Islet of Langerhans (tissue), 1 donor: Measurements from ENCODE around the gene CD58.
"Not testable (repeated sequence)": the region's sequence is repeated elsewhere in the genome, so short reads cannot be mapped to it uniquely, and the experiment has no call there.

Experiments
- FAIRE-seq: peaks from one replicate; lab custom pipeline; 2011; peaks lifted over from hg19 to GRCh38; lab: Jason Lieb, UNC

CD58 gene

DNA sequence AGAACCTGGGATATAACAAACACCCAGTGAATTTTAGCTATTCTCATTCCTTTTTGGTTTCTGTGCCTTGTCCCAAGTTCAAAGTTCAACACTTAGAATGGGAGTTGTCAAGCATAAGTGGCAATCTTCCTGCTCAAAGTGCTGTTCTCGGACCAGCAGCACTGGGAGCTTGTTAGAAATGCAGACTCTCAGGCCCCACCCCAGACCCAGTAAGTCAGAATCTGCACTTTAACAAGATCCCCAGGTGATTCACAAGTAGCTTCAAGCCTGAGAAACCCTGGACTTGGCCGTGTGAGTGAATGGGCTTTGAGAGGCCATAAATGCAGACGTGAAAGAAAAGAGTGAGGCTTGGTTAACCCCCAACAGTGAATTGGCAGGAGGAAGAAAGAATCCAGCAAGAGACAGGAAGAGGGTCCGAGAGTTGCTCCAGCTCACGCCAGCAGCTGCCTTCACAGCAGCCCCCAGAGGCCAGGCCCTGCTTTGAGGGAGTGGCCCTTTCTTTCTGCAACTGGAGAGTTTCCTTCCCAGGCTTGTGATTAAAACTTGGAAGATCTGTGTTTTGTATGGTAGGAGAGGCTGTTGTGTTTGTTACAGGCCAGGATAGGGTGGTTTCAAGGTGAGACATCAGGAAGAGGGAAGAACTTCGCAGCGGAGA is 21.3 kb upstream of the CD58 start:
- not testable (repeated sequence) for FAIRE-seq

DNA sequence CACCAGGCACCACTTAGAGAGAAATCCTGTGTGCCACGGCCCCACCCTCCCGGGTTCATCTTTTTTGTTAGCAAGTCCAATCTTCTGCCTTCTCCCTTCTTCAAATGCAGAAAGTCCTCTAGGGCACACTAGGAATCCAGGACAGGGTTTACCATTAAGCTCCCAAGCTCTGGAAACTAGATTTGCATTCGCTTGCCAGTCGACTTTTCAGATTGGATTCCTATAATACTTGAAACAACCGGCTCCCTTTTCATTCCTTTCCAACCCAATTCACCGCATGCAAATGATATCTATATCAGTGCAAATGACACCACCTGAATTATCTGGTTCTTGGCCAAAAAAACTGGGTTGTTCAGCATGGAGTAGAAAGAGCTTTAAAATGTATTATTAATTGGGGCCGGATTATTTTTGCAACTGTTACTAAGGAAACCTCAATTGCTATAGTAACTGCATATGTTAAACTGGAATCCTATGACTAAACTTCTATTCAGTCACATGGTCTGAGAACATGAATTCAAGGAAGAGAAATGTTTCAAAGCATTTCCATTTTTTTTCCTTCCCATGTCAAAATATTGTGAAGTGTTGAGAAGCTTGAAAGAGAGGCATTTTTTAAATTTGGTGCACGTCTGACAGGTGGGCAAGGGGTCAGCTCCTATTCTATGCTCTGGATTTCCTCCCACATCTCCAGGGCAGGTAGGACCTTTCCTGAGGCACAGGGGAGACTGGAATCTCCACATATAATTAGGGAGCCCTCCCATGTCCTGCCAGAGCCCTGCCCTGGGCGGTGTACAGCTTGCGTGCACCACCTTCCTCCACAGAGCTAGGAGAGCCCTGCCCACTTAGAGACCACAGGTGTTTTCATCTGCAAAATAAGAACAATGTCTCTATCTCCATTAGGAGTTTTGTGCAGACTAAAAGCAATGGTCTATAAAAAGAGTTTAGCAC is 20.5 kb upstream of the CD58 start:
- FAIRE-seq, result not testable (repeated sequence)

DNA sequence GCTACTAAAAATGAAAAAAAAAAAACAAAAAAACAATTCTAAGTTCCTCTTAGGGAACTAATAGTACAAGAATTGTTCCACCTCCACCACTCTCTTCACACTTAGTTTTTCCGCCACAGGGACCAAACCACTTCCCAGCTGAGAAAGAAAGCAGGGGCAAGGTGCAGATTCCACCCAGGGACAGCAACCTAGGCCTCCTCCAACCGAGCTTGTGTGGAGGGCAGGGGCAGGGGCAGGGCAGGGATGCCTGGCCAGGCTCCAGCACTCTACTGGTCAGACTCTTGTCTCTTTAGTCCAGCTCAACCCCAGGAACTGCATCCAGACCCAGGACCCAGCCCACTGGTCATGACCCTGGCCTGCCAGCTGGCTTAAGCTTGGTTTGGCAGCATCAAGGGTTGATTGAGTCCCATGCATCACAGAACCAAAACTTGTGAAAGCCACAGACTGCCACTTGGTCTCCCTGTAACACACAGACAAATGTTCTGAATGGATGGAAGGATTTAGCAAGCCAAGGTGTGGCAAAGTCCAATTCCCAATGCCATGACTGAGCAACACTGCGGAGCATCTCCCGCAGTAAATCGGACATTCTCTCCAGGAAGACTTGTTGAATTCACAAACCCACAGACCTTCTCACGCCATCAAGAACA is 19.7 kb upstream of the CD58 start:
- not testable (repeated sequence) for FAIRE-seq

DNA sequence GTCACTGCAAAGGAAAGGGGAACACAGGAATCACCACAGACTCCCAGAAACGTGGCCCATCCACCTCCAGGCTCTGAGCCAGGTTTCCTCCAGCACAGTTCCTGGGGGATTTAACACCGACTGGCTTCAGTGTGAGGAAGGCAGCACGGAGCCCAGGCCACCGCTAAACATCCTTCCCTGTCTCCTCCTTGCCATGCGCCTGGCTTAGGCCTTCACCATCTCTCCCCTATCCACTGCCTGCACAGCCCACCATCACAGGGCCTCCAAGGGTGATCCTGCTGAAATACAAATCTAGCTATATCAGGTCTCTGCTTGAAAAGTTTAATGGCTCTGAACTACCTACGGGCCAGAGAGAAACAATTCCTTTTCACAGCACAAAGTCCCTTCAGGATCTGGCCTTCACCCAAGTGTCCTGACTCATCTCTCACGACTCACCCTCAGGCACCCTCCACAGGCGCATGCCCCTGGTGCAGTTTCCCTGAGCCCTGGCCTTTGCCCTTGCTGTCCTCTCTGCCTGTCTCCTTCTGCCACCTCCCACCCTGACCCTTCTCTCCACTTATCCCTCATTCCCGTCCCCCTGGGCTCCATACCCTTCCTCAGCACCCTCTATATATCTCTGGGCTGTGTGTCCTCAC is 18.4 kb upstream of the CD58 start:
- FAIRE-seq, result not testable (repeated sequence)

DNA sequence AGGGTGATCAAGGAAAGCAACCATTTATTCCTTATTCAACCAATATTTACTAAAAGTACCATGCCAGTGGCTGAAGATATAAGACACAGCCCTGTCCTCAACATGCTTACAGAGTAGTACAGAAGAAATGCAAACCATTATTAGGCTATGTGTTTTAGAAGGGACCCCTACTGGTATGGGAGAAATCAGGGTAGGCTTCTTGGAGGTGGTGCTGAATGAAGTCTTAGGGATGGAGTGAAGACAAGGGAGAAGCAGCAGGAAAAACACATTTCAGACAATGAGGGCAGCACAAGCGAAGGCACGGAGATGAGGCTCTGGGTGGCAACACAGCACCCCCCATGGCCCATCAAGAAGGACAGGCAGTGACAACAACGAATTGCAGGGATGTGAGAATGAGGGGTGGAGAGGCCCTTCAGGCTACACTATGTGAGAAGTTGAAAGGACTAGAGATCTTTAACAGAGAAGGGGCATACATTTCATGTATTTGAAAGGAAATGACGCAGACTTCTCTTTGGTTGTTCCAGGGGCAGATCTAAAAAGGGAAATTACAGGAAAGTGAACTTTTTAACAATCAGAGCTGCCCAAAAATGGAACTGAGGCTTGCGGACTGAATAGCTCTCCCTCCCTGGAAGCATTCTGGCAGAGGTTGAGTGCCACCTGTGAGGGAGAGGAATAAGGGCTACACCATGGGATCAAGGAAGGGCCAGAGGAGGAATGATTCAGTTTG is 16.8 kb upstream of the CD58 start:
- FAIRE-seq, result no peak

DNA sequence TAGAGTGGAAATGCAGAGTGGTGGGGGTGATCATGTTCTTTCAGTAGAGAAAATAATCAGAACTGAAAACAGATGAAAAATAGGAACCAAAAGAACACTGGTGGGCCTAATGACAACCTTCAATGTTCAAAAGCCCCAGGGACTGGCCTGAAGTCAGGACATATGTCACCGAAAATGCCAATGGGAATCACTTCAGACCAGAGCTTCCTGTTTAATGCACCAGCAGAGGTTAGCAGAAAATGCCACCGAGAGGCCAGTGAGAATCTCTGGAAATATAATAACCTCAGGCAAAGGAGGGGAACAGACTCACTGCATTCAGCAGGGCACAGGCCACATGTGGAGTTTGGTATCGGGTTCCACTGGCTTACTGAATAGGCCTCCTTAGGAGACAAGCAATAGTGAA is 15.9 kb upstream of the CD58 start:
- no peak for FAIRE-seq

DNA sequence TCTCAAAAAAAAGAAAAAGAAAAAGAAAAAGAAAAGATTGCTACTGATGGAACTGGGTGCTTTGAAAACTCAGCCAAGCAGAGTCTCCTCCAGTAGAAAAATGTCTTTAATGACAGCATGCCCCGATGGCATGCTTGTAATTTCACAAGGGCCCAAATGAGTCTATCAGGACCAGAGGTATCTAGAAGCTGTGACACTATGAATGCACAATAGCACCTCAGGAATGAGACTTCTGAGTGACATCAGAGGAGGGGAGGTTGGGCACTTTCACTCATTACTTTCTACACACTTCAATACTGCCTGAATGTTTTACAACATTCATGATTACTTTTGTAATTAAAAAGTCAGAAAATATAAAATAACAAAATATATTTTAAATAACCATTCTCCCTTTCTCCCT is 15.1 kb upstream of the CD58 start:
- FAIRE-seq, result no peak

DNA sequence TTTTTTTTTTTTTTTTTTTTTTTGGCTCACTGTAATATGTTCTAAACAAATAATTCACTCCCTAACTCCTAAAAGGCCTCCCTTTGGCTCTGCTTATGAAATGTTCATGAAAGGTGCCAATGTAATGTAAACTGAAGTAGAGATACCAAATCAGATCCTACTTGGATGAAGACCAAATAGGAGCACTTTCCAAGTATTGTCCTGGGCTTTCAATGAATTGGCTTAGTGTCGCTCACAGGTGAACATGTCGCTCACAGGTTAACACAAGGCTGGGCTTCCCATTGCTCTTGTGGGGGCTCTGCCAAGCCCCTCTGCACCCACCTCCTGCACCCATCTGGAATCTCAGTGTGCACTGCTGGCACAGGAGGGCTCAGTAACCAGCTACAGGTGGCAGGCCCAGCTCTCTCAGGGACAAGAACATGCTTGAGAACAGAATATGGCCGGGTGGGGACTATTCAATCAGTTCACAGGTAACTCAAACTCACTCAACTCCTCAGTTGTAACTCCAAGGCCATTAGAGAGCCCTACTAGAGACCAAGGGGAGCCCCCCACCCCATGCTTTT is 10.6 kb upstream of the CD58 start:
- FAIRE-seq, result no peak

DNA sequence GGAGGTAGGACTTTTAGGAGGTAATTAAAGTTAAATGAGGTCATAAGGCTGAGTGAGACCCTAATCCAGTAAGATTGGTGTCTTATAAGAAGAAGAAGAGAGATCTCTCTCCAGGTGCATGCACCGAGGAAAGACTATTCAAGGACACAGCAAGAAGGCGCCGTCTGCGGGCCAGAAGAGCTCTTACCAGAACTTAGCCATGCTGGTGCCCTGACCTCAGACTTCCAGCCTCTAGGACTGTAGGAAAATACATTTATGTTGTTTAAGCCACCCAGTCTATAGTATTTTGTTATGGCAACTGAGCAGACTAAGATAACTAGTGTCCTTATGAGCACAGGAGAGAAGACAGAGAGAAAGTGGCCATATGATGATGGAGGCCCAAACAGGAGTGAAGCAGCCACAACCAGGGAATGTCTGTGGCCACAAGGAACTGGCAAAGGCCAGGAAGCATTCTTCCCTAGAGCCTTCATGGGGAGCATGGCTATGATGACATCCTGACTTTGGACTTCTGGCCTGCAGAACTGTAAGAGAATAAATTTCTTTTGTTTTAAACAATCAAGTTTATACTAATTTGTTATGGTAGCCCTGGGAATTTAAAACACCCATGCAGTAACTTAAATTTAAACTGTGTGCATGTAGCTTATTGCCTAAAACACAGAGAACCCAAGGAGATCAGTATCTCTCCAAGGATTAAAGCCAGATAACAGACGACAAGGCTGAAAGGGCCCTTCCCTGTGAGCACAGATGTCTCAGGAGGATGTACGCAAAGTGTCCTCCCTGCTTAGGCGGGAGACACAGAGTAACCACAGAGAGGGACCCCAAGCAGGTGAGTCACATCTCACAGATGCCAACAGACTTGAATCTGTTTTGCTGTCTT is 9.9 kb upstream of the CD58 start:
- FAIRE-seq, result no peak

DNA sequence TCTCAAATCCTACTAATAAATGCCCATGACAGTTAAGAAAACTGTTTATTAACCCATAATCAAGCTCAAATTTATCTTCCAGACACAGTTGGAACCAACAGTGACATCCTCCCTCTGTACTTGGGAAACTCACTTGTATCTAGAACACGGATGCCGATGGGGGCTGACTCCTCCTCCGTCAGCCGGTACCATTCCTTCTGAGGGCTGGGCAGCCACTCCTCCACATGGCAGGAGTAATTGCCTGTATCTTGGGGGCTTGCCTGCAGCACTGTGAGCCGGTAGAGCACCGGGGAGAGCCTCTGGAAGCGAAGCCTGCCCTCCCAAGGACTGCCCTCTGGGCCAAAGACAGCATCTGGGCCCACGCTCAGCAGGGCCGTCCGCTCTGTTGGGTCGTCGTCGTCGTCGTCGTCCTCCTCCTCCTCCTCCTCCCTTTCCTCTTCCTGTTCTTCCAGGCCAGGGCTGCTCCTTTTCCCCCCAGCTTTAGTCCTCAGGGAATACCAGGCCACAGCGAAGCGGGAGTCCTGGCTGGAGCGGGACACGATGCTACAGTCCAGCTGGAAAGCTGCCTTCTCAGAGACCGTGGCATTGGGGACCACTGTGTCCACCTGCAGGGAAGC is 8.5 kb upstream of the CD58 start:
- FAIRE-seq, result no peak

DNA sequence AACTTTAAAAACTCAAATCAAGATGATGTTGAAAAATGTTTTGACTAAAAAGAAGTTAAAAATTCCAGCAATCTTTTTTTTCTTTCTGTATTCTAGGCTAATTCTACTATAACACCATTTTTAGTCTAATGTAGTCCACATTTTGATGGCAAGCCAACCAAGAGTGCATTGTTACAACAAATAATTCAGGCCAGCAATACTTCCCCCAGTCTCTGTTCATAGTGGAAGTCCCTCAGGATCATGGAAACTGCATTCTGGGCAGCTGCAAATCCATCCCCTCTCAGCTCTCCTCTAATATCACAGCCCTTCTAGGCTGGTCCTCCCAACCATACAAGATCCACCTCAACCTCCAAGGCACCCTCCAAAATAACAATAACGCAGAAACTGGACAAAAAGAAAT is 7.8 kb upstream of the CD58 start:
- no peak for FAIRE-seq

DNA sequence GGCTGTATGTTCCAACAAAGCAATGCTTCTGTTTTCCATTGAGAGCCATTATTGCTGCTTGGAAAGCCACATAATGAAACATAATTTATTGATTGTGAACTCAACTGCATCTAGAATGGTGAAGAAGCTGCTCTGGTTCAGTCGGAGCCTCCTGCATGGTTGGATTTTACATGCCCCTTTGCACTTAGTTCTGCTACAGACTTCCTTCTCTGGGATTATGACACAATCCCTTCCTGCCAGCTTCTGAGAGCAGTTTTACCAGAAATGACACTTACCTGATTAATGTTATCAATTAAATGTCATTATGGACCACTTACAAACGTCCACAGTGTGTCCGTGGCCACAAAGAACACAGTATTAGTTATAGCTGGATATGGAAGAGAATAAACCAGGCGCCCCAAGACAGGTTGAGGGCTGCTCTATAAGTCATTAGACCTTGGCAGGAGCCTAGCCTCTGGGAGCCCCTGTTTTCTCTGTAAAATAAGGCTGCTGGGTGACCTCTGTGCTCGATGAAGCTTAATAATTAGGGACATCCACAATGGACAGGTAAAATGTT is 7.0 kb upstream of the CD58 start:
- FAIRE-seq, result no peak

DNA sequence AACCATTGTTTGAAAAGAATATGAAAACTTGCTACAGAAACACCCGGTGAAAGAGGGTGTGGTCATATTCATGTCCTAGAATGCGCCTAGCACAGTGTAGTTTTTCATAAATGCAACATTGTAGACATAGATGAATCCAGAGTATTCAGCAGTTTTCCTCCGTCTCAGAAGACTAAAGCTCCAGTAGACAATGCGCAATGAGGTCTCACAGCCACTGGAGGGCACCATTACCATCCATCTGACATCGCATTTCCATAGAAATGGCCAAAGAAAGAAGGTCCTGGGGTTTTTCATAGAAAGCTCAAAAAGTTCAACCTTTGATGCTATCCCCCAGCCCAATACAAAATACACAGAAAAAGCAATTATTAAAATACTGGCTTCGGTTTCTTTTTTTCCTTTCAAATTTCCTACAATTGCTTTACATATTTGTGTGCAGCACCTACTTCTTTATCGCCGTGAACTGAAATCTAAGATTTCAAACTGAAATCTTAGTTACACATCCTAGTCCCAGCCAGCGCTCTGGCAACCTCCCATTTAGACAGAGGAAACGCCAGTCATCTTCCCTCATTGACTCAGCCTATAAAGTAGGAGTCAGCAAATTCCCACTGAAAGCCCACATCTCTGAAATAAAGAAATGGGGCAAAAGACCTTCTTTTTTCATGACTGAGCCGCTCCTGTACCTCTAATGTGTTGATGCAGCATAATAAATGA is 3.9 kb upstream of the CD58 start:
- FAIRE-seq, result no peak

DNA sequence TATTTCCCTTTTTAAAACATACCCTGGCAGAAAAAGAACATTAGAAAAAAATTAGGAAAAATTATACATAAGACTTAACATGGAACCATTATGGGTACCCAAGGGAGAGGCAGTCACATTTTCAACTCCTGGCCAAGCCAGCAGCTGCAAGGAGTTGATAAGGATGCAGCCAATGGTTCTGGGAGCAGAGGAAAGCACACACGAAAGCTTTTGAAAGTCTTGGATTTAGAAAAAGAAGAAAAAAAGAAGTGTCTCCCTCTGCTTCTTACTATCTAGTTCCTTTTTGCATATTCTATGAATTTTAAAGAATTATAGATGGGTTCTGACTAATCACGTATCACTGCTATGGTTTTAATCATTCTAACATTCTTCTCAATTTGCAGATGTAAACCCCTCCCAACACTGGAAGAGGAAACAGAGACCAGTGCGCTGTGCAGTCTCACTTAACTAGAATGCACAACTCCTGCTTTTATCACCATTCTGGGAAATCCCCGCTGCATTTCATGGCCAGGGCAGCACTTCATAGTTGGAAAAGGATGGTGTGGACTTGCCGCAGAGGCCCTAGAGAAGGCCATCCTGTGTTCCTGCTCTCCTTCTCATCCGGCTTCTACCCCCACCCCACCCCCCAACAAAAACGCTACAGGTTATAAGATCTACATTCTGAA is 2.7 kb upstream of the CD58 start:
- FAIRE-seq, result no peak

DNA sequence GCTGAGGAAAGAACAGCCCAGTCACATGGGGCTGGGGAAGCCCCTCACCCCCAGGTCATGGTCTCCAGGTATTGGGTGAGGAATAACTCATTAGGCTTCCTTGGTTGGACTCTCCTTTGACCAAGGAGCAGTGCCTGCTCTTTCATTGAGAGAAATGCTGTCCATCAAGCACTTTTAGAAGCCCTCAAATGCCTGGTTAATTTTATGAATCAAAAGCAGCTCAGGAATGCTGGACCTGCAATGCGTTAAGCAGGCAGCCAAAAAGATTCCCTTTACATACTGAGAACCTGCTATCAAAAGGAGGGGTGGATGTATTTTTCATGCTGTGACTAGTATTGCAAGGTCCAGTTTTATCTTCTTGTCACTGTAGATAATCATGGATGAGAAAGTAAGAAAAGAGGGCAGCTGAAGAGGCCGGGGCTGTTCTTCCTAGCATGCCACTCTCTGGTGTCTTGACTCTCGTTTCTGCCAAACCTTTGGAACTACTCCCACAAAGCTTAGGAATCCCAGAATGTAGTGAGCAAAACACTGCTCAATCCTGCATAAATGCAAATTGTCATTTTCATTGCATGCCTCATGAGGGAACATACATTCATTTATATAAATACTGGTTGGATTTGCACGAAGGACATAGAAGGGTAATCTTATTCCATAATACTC is 2.1 kb upstream of the CD58 start:
- no peak for FAIRE-seq

DNA sequence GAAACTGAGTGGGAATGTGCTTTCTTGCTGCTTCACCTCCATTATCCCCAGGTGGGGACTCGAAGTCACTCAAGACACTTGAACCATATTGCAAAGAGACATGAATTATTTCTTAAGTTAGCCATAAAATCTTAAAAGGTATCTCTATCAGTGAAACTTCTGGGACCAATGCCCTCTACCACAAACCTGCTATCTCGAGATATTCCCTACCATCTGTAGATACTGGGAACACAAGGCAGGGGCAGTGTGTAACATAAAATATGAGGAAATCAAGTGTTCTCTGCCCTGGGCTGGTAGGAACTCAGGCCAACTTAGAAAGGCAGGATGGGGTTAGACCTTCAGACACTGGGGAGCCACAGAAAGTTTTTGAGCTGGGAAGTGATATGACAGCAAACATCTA is 1.3 kb upstream of the CD58 start:
- no peak for FAIRE-seq

DNA sequence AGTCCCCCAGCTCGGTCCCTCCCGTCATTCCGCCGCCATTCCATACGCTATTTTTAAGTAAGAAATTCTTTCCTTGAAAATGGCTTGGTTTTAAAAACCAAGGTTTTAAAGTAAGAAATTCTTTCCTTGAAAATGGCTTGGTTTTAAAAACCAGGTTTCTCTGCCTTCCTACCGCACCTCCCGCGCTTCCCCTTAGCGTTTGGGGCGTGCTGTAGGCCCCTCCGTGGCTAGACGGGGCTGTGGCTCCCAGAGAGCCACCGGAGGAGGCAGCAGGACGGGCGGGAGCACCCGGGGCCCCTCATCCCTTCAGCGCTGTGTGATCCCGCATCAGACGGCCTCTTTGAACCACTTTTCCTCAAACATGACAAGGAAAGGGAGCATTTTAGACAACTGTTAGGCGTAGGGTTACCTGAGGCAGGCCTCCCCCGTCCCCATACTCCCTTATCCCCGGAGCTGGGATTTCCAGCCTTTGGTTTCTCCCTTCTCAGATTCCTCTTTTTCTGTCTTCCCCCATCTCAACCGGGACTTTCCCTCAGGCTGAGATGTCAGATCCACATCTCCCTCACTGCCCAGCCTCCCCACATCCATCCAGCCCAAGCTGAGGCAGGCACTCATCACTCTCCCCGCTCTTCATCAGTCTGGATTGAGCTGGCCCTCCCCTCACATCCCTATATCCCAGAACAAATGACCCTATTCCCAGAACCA is 541 bp upstream of the CD58 start:
- no peak for FAIRE-seq
